GM19193 (cell line): ENCODE measurements around the gene LPO.

Experiments
- POLR2A ChIP-seq: IDR thresholded peaks from 4 replicates; pipeline ENCODE4 v1.6.1; 2011; ENCODE audit not compliant: insufficient read depth, insufficient read length; ENCODE audit errors: extremely low read depth

LPO gene

GRCh38 chr17:58265902-58266875 is 27.8 kb downstream of the LPO start:
- TF ChIP-seq POLR2A = no peak

- TF ChIP-seq POLR2A = no peak
These were observed 29.3 kb downstream of the LPO start for GRCh38 chr17:58267347-58268324.

- no peak for TF ChIP-seq POLR2A
These were observed 29.9 kb downstream of the LPO start for GRCh38 chr17:58268326-58268725.

DNA sequence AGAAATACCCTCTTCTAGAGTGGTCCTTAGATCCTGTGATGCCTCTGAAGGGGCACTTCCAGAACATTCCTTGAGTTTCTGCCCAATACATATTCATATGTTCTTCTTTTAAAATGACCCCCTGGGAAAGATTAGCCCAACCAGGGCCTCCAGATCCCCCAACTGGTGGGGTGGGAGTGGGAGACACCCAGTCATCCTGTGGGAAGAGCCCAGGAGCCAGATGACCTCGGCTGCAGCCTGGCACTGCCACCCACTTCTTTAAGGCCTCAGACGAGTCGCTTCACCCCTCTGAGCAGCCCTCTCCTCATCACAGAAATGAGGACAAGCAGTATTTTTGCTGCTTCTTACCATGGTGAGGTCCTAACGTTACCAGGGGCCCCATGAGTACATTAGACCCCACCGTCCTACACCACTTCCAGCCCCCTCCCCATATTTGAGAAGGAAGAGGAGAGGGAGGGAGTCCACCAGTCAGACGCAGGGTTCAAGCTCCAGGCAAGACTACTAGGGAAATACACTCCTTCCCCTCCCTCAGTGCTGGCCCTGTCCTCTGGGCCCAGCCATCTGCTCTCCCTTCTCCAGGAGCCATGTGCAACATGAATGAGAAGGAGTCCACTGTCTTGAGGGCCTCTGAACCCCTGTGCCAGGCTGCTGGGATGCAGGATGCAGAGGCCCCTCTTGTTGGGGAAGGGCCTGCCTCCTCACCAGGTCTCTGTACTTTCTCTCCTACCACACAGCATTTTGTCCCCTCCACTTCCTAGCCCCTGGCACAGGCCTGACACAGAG is 30.6 kb downstream of the LPO start:
- no peak for TF ChIP-seq POLR2A

- TF ChIP-seq POLR2A = no peak
These were observed 31.3 kb downstream of the LPO start for GRCh38 chr17:58269557-58270291.

- TF ChIP-seq POLR2A = no peak
These were observed 32.3 kb downstream of the LPO start for GRCh38 chr17:58270476-58271215.

DNA sequence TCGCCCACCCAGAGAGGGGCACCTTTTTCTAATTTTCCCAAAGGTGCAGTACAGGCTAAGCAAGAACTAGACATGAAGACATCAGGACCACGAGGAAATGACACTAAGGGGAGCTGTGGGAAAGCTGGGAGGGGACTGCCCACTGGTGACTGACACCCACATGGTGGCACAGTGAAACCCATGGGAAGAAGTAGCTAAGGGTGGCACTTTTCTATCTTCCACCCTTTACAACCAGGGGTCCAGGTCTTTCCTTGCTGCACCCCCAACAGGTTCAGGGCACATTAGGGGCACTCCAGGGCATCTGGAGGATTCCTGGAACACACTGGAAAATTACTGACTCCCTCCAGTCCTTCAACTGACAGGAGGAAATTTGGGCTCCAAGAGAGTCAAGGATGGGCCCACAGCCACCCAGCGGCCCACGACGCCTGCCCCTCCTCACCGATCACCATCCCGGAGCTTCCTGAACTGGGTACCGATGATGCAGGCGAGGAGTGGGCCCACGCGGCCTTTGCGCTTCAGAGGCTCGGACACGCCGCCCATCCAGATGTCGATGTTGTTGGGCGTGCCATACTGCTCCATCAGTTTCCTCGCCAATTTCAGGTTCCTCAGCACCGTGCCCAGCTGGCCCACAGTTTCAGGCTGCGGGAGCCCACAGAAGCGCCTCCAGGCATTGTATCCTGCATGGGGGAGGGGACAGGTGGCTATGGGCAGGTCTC is 33.0 kb downstream of the LPO start:
- no peak for TF ChIP-seq POLR2A

GRCh38 chr17:58272367-58273280 is 34.2 kb downstream of the LPO start:
- no peak for TF ChIP-seq POLR2A

DNA sequence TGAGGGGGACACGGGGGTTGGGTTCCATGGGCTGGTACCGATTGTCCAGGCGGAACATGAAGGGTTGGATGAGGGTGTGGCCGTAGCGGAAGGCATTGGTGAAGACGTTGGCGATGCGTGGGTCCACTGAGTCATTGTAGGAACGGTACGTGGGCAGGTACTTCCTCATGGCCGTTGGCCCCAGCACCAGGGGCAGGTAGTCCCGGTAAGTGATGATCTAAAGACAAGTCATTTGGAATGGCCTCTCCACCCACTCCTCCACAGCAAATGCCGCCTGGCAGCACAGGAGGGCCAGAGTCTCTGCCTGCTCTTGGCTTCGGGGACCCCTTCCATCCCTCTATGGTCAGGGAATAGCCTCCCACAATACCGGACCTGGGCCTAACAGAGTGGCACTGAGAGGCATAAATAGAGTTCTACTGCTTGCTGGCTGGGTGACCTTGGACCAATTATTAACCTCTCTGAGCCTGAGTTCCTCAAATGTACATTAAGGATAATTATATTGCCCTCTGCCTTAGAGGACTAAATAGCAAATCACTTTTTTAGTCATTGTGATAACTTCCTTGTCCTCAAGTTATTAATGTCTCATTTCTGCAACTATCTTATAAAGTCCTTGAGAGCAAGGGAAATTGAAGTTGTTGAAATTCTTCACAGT is 35.2 kb downstream of the LPO start:
- TF ChIP-seq POLR2A = no peak

DNA sequence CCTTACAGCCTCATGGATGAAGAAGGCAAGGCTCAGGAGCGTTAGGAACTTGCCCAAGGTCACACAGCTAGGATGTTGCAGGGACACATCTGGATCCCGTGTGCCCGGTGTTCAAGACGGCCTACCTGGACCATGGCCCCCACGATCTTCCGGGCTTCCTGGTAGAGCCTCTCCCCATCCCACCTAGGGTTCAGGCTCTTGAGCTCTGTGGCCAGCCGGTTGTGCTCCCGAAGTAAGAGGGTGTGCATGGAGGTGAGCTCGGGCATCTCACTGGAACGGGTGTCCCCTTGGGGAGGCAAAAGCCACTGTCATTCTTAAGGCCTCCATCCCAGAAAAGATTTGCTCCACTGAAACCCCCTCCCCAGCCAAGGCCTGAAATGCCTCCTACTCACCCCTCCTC is 37.0 kb downstream of the LPO start:
- TF ChIP-seq POLR2A = no peak

DNA sequence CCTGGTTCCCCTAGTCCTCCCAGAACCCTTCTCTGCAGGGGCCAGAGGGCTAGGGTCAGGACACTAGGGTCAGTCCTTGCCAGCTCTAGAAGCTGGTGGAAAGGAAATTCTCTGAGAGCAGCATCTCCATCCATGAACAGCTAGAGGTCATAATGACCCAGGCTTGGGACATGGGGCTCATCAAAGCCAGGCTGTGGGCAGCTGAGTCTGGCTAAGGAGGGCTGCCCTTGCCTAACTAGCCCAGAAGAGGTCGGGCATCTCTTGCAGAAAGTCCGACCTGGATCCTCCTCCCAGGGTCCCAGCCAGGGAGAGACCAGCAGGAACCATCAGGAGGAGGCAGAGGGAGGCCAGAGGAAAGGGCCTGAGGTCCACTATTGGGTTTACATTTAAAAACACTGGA is 38.0 kb downstream of the LPO start:
- no peak for TF ChIP-seq POLR2A

DNA sequence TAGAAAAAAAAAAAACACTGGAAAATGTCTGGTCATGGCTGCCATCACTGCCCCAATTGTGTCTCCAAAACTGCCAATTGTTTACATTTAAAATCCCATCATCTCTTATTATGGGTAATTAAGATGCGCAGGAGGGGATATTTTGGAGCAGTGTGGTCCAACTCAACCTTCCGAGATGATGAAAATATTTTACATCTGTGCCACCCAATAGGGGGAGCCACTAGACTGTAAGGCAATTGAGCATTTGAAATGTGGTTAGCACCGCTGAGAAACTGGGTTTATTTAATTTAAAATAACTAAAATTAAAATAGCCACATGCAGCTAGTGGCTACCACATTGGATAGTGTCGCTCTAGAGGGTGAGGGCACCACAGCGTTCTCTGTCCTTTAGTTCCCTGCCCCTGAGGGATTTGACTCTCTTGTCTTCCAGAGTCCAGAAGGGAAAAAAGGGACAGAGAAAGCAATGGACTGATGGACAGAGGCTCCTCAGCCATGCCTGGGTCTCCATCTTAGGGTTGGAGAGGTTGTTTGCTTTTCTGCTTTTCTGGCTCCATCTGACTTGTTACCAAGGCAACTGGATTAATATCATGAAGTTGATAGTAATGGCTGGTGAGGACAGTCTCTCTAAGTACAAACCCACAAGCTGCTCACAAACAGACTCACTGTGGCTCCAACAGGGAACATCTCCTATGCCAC is 38.9 kb downstream of the LPO start:
- TF ChIP-seq POLR2A = no peak
